Skin epidermis (tissue), 12 donors: ENCODE data around the gene NUMA1.

Experiments
- H3K27ac ChIP-seq, 21 experiments: fragments of 200-600 bp; sonication (generic) in 11 of 21; one replicate each; pipeline ENCODE4 v1.5.0; 2020; ENCODE audit warnings: mild to moderate bottlenecking in 3 of 21, inconsistent platforms in 2 of 21, moderate library complexity in 2 of 21
- H3K4me3 ChIP-seq, 7 experiments: fragments of 200-600 bp; sonication (generic) in 2 of 7; one replicate each; pipeline ENCODE4 v1.5.0; 2020; ENCODE audit warnings: inconsistent platforms in 2 of 7, mild to moderate bottlenecking in 2 of 7, moderate library complexity in 1 of 7

Gene NUMA1

GRCh38 chr11:72103754-72104167 is 23.4 kb upstream of the NUMA1 start:
- Histone ChIP-seq H3K4me3 (peak overlapping the region; percentile 52 to 89 (median 81)), H3K27ac (peak overlapping the region in 20 of 21 experiments; percentile 87 to 100 (median 97))

DNA sequence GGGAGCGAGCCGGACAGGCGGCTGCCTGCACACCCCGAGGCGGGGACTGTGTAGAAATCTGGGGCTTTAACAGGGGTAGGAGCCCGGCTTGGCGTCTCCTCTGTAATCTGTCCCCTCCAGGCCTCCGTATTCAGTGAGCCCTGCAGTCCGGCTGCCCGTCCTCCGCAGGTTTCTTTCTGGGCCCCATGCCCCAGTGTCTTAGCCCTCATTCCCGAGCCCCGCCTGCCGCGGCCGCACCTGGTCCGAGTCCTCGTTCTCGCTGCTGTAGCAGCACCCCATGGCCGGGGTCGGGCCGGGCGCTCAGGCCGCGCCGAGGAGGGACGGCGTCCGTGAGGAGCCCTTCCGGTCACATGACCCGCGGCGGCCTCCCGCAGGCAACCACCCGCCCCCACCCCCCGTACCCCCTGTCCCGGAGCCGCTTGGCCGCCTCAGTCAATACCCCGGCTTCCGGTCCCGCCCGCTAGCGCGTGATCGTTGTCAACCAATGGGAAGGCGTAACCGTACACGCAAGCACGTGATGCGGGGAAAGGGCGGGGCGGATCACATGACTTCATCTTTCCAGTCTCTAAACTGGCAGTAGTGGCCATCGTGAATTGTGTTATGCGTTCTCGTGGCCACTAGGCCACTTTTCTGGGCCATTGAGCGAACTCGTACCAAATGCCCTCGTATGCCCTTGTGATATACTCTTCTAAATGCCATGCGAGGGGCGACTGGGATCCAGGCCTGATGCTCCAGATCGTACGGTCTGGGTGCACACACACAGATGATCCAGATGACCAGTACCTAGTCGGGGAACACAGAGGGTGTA is 22.8 kb upstream of the NUMA1 start, which contains the start of gene LAMTOR1:
Gene LAMTOR1 (minus strand): TSS at position 352 of the 808 bp plus-strand sequence. CDS start 73 bp downstream, at position 279.
- Histone ChIP-seq H3K4me3 (peak within 1 kb of the TSS; percentile 52 to 89 (median 81)), H3K27ac (peak within 1 kb of the TSS; percentile 87 to 100 (median 97))

DNA sequence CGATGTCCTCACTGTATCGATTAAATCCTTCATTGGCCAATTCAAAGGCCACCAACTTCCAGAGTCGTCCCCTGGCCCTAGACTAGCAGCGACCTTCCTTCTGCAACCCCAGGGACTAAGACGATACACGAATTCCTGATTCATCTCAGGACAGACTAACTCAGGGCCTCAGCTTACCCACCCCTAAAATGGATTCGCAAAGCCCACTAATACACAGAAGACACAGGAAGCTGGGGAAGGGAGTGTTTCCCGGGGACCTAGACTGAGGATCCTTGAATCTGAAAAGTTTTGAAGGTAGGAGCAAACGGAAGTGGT is 22.2 kb upstream of the NUMA1 start:
- H3K4me3 ChIP-seq = peak overlapping the region; percentile 52 to 89 (median 81)
- peak overlapping the region; percentile 87 to 100 (median 97) for H3K27ac ChIP-seq

GRCh38 chr11:72102162-72102561 is 21.8 kb upstream of the NUMA1 start:
- H3K27ac ChIP-seq = peak overlapping the region in 20 of 21 experiments; percentile 87 to 100 (median 97)
- peak overlapping the region; percentile 52 to 89 (median 81) for H3K4me3 ChIP-seq

GRCh38 chr11:72100462-72100861 is 20.1 kb upstream of the NUMA1 start:
- H3K27ac ChIP-seq = peak overlapping the region in 12 of 21 experiments; percentile 7 to 98 (median 30)
- H3K4me3 ChIP-seq = no peak overlapping the region

DNA sequence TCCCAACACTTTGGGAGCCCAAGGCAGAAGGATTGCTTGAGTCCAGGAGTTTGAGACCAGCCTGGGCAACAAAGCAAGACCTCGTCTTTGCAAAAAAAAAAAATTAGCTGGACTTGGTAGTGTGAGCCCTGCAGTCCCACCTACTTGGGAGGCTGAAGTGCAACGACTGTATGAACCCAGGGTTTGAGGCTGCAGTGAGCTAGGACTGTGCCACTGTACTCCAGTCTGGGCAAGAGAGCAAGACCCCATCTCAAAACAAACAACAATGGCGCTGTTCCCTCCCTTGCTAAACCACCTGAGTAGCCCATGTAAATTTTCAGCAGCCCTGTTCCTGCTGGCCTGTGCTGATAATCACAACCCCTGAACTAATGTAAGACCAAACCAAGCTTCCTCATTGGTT is 19.7 kb upstream of the NUMA1 start:
- Histone ChIP-seq H3K27ac (peak overlapping the region in 12 of 21 experiments; percentile 7 to 98 (median 38)), H3K4me3 (no peak overlapping the region)

- no peak overlapping the region for H3K4me3 ChIP-seq
These were observed 18.4 kb upstream of the NUMA1 start for GRCh38 chr11:72098741-72099140.

DNA sequence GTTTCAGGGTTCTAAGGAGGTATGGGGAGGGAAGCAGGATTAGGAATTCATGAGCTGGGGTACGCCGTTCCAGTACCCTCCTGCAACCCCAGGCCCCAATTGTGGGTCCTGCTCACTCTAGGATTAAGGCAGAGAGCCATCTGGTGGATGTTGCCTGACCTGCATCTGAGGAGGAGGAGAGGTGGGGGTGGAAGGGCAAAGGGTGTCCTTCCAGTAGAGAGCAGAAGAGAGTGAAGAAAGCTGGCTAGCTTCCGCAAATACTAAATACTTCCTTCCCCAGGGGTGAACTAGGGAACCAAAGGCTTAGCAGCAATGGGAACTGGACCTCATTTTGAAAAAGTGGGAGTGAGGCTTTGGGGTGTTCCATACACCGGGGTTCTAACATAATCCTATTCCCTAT is 10.9 kb upstream of the NUMA1 start:
- no peak overlapping the region for H3K4me3 ChIP-seq
- H3K27ac ChIP-seq = peak overlapping the region in 11 of 21 experiments; percentile 8 to 79 (median 41)

More at GRCh38 chr11:72098741-72099140, 18.4 kb upstream of the NUMA1 start:
- H3K27ac ChIP-seq = peak overlapping the region in 2 of 21 experiments; percentile 11 to 20

DNA sequence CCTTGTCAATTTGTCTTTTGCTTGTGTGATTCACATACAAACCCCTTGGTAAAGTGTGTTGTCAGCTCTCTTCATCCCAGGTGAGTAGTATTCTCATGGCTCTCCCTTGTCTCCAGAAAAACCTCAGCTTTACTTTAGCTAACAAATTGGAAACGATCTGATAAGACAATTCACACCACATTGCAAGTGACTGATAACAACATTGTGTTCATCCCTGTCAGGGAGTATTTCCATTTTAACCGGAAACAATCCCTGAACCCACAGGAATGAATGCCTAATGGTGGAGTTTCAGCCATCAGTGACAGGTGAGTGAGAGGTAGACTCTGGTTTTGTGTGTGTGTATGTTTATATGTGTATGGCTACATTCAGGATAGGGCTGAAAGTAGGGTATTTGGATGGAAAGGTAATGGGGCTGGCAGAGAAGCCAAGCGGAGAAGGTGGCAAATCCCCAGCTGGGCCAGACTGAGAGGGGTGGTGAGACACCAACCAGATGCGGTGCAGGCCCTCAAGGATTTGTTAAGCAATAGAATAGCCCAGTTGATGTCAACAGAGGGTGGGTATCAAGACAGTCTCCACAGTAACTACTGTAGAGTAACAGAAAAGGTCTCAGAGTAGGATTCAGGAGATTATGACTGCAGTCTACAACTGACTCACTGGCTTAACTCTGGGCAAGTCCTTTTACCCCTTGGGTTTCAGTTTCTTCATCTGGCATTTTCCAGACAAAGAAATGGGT is 7.9 kb upstream of the NUMA1 start:
- H3K27ac ChIP-seq = peak overlapping the region in 1 of 21 experiments; percentile 3
- H3K4me3 ChIP-seq = no peak overlapping the region

DNA sequence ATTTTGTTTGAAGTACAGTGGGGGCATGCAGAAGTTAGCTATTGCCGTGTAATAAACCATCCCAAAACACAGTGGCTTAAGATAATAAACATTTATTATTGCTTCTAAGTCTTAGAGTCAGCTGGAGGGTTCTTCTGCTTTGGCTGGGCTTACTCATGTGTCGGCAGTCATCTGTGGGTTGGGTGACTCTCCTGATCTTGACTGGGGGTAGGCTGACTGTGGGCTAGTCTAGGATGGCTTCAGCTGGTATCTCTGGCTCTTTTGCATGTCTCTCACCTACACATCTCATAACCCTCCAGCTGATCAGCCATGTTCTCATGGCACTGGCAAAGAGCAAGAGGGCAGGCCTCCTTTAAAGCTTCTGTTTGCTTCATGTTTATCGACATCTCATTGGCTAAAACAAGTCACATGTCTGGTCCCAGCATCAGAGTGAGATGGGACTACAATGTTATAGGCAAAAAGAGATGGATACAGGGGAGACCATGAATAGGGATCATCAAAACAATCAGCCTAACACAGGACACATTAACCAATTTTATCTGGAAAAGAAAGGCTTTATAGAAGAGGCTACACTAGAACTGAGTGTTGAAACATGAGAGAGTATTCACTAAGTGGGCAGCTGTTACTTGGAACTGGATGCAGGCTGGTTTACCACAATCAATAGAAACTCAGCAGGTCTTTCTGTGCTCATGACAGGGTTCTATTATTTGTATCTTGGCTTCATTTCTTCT is 5.4 kb upstream of the NUMA1 start:
- Histone ChIP-seq H3K27ac (peak overlapping the region in 2 of 21 experiments; percentile 19 to 34), H3K4me3 (no peak overlapping the region)

- H3K27ac ChIP-seq = no peak overlapping the region
- H3K4me3 ChIP-seq = no peak overlapping the region
These were observed 4.6 kb upstream of the NUMA1 start for GRCh38 chr11:72084965-72085364.

GRCh38 chr11:72084076-72084475 is 3.7 kb upstream of the NUMA1 start:
- Histone ChIP-seq H3K4me3 (no peak overlapping the region), H3K27ac (no peak overlapping the region)

DNA sequence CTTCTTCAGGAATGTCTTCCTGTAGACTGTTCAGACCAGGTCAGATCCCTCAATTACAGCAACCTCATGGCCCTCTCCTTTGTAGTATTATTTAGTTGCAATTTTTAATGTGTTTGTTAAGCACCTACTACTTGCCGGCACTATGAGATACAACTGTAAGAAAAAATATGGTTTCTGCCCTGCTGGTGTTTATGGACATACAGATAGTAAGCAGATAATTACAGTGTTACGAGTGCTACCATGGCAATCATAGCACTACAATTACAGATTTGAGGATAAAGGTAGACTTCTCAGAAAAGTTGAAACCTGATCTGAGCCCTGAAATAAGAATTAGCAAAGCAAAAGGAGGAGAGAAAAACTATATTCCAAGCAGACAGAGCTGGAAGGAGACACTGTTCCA is 3.1 kb upstream of the NUMA1 start:
- peak overlapping the region in 1 of 21 experiments; percentile 8 for H3K27ac ChIP-seq
- no peak overlapping the region for H3K4me3 ChIP-seq

GRCh38 chr11:72081821-72082453 is 1.6 kb upstream of the NUMA1 start:
- Histone ChIP-seq H3K4me3 (peak overlapping the region in 1 of 7 experiments; percentile 77), H3K27ac (peak overlapping the region in 19 of 21 experiments; percentile 67 to 93 (median 89))

DNA sequence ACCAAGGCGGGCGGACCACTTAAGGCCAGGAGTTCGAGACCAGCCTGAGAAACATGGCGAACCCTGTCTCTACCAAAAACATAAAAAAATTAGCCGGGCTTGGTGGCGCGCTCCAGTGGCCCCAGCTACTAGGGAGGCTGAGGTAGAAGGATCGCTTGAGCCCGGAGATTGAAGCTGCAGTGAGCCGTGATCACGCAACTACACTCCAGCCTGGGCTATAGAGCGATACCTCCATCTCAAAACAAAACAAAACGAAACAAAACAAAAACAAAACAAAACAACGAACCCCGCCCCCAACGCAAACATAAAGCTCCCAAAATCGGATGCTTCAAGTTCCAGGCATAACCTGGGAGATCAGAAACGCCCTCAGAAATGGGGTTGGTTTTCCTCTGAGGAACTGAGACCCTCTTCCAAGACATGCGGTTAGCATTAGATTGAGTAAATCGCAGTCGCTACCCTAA is 872 bp upstream of the NUMA1 start:
- H3K27ac ChIP-seq = peak overlapping the region in 20 of 21 experiments; percentile 67 to 93 (median 89)
- peak overlapping the region; percentile 44 to 77 (median 71) for H3K4me3 ChIP-seq

GRCh38 chr11:72079819-72080325 is 470 bp downstream of the NUMA1 start:
- peak overlapping the region; percentile 44 to 77 (median 71) for H3K4me3 ChIP-seq

GRCh38 chr11:72078477-72078876 is 1.9 kb downstream of the NUMA1 start:
- peak overlapping the region in 2 of 7 experiments; percentile 74 to 77 for H3K4me3 ChIP-seq
- peak overlapping the region in 17 of 21 experiments; percentile 5 to 93 (median 89) for H3K27ac ChIP-seq

More at GRCh38 chr11:72079819-72080325, 470 bp downstream of the NUMA1 start:
- H3K27ac ChIP-seq = peak overlapping the region in 20 of 21 experiments; percentile 37 to 93 (median 89)

DNA sequence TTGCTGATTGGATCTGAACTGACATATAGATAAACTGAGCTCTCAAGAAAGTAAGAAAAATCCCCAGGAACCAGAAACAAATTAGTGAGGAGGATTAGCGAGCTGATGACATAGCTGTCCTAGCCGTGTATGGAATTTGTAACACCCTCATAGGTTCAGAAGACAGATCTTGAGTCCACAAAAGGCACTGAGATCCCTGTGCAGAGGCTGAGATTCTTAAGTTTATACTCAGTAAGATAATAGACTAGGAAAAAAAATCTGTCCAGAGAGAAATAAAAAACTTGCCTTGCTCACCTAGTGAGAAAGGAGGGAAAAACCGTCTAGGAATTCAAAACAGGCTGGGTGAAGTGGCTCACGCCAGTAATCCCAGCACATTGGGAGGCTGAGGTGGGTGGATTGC is 4.6 kb downstream of the NUMA1 start:
- peak overlapping the region in 3 of 21 experiments; percentile 27 to 40 (median 39) for H3K27ac ChIP-seq

GRCh38 chr11:72075109-72075508 is 5.2 kb downstream of the NUMA1 start:
- no peak overlapping the region for H3K4me3 ChIP-seq
- H3K27ac ChIP-seq = peak overlapping the region in 7 of 21 experiments; percentile 9 to 70 (median 39)

More for the DNA sequence above, 4.6 kb downstream of the NUMA1 start:
- H3K4me3 ChIP-seq = no peak overlapping the region
